GM19467 (cell line): ENCODE data around the gene DEK.

ENCODE experiments used
- ATAC-seq: cut with Tn5 transposase; IDR thresholded peaks from one replicate; pipeline ENCODE4 v1.9.1; 2021; ENCODE audit warnings: mild to moderate bottlenecking, moderate library complexity; ENCODE audit not compliant: unreplicated experiment

The DEK gene

GRCh38 chr6:18265787-18266522, 1.6 kb upstream of the DEK start:
- no peak for ATAC-seq

GRCh38 chr6:18264923-18265377, 620 bp upstream of the DEK start:
- ATAC-seq, result no peak

DNA sequence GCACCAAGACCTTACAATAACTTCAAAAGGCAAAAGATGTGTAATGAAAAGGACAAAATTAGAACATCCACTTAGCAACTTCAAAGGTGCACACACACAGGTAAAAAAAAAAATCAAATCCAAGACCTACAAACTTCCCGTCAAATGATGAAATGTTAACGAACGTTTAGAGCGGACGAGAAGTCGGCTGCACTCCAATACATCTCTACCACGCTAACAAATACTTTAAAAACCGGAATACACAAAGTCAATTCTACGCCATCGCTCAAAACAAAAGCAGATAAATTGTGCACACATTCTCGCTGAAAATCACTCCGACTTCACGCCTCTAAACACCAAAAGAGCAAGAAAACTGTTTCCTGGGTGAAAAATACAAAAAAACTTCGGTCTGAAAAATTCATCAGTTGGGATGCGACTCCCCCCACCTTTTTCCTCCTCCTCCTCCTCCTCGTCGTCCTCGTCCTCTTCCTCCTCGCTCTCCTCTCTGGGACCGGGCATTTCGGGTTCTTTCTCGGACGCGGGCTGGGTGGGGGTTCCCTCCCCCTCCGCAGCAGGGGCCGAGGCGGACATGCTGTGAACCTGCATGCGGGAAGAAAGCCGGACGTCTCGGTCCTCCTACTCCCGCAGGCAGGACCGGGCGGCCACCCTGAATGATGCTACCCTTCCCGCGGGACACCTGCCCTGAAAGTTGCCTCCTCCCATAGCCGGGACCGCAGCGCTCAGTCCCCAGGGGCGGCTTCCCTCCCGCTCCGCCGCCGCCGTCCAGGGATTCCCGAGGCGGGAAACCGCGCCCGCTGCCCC, 712 bp downstream of the DEK start:
- ATAC-seq, result peak; percentile 2

DNA sequence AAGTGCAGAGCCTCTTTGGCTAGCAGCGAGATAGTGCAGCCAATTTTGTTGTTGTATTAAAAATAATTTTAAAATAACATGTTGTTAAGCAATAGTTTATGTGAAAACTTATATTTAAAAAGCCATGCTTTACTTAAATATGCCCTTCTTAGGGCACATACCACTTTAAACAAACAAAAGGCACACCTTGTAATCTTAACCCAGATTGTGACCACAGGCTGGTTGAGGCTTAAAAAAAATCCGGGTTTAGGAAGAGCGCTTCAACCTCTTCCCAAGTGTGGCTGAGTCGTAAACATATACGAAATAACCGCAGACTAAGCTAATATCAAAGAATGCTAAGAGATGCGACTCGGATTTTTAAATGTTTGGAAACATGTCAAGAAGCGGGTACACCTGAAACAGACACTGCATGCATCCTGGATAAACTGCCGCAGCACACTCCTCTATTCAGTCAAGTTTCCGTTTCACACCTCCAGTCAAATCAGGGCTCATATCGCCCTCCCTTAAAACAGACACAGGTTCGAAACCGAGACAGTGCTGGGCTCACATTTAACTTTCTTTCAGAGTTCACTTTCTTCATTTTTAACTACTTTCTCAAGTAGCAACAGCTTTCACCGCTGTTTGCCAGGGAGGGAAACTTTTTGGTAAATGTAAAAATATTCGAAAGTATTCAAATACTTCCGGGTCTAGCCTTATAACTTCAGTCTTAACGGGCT, 1.5 kb downstream of the DEK start:
- ATAC-seq, result peak; percentile 70

- no peak for ATAC-seq
These were observed 2.5 kb downstream of the DEK start for GRCh38 chr6:18261877-18262276.

DNA sequence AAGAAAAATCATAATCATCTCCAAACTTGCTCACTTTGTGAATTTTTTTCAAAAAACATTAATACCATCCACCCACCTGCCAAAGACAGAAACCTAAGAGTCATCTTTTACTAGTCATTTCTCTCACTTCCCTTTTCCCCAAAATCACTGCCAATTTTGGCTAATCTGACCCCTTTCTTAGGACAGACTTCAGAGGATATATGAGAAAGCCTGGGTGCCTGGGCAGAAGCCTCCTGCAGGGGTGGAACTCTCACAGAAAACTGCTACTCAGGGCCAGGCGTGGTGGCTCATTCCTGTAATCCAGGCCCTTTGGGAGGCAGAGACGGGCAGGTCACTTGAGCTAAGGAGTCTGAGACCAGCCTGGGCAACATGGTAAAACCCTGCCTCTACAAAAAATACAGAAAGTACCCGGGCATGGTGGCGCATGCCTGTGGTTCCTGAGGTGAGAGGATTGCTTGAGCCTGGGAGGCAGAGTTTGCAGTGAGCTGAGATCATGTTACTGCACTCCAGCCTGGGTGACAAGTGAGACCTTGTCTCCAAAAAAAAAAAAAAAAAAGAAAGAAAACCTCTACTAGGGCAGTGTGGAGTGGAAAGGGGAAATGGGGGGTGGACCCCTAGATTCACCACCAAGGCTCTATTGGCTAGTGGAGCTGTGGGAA, 3.8 kb downstream of the DEK start:
- no peak for ATAC-seq

DNA sequence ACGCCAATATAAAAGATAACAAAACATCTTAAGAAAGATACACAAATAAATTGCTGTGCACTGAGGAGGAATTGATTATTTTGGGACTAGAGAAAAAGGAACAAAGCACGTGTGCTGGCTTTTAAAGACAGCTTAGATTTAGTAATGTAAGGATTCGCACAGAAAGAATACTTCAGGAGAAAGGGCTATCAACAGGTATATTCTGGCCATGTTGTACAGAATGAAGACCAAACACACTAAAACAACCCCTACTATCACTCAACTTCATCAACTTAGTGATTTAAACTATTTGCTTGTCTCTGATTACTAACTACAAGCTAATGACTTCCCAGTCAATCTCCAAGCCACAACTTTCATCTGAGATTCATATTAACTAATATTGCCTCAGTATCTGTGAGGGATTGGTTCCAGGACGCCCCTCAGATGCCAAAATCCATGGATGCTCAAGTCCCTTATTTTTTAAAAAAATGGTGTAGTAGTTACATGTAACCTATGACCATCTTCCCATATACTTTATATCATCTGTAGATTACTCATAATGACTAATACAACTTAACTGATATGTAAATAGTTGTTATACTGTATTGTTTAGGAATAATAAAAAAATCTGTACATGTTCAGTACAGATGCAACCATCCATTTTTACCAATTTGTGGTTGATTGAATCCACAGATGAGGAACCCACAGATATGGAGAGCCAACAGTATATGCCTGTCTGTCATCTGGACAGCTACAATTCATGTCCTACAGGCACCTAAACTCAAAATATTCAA, 4.5 kb downstream of the DEK start:
- no peak for ATAC-seq

GRCh38 chr6:18254793-18255192, 9.5 kb downstream of the DEK start:
- no peak for ATAC-seq

GRCh38 chr6:18253635-18254034, 10.7 kb downstream of the DEK start:
- no peak for ATAC-seq

DNA sequence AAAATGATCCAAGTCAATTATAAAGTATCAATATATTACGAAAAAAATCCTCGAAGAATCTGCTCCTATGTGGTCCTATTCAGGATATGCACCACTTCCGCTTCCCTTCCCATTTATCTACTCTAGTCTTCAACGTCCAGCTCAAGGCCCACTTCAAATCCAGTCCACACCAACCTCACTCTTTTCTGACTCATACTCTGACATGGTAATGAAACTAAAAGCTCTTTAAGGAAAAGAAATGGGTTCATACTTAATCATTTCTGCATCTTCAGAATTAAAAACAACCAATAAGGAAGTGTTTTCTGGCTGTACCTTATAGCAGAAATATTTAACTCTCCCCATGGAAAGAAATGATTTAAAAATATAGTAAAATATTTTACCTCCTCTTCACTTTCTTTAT, 15.1 kb downstream of the DEK start:
- ATAC-seq, result no peak

DNA sequence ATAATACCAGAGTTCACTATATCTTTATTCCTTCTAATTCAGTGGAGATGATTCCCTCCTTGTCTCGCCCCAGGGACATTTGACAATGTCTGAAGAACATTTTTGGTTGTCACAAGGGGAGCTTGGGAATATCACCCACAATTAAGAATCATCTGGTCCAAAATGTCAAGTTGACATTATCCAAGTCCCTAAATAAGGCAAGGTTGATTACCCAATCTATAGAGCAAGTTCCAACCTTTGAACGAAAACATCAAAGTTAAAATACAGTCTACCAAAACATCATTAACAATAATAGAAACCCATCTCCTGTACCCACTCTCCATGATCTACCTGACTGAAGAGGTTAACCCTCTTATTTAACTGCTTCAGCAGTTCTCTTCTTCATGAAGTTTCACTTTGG, 15.6 kb downstream of the DEK start:
- ATAC-seq, result no peak

DNA sequence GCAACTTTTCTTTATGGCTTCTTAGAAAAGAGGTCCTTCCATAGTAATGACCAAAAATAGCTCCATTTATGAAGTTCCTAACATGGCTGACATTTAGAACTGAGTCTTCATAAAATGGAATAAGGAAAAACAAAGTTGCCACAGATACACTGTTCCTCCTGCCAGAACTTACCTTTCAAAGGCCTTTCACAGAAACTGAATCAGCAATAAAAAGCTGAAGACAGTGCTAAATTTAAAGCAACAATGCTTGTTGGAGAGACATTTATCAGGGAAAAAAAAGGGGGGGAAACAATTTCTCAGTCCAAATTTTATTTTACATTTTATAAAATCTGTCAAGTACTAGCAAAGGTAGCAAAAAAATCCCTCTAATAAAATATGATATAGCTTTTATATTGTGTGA, 17.3 kb downstream of the DEK start:
- ATAC-seq, result no peak

DNA sequence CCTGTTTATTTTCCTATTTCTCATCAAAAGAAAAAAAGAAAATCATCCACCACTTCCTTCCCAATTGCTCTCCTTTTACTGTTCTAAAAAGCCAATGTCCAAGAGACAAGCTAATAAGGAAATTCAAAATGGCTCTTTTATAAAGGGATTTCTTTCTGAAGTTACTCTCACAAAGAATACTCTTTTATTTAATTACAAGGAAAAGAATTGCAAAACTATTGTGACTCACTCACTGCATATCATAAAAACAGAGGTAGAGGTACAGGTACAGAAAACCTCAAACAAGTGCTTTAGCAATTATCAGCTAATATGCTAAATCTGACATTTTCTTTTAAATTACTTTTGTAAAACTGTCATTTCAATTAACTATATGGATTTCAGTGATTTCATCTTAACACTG, 18.1 kb downstream of the DEK start:
- no peak for ATAC-seq

DNA sequence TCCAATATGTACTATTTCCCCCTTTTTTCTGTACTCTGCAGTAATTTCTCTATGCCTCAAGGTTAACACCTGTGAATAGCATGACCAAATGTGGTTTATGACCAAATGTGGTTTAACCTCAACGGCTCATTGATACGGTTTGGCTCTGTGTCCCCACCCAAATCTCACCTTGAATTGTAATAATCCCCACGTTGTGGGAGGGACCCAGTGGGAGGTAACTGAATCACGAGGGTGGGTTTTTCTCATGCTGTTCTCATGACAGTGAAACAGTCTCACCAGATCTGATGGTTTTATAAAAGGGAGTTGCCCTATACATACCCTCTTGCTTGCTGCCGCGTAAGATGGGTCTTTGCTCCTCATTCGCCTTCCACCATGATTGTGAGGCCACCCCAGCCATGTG, 18.7 kb downstream of the DEK start:
- no peak for ATAC-seq

DNA sequence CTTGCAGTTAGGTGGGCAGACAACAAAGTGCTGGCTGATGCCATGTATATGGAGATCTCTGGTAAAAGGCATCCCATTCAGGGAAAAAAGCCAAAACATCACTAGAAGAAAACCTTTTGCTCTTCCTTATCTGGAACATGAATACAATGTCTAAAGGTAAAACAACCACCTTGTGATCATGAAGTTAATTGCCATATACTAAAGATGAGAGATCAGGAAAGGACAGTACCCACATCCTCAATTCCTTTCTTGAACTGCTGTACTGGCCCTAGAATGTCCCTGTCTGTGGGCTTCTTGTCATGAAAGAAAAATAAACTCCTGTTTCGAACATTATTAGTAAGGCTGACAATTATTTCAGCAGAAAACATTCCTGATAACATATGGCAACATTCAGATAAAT, 19.3 kb downstream of the DEK start:
- no peak for ATAC-seq

DNA sequence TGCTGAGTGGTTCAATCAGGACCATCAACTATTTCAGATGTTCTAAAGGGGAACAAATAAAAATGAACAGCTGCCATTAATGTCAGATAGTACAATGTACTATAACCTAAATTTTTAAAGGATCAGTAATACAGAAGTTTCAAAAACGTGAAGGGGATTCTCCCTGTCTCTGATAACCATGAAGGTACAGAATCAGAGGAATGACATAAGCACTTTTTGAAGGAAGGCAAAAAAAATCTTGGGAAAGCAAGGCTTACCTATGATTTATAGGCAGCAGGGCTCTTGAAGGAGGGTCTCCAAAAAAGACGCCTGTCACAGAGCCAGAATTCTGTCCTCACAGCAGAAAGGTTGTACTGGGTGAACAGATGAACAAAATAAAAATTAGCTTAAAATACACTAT, 20.1 kb downstream of the DEK start:
- ATAC-seq, result no peak

- ATAC-seq, result no peak
These were observed 20.9 kb downstream of the DEK start for GRCh38 chr6:18243302-18243893.

- no peak for ATAC-seq
These were observed 22.1 kb downstream of the DEK start for GRCh38 chr6:18242062-18242851.
